ENCODE data around the gene LTK. TPM values are rescaled to one million over a fixed set of nuclear protein-coding genes. Genes with fewer than 3 reads are reported as not detected.

Gene LTK
- total RNA-seq, 1 experiment from 2014 or later, result not detected

GRCh38 chr15:41535544-41535943 lies 21.9 kb upstream of the LTK start:
- no peak for DNase-seq (ENCODE audit: low read depth, low spot score)
- H3K4me1 ChIP-seq (ENCODE audit: control insufficient read depth, insufficient read depth, low read length), result no peaks in the 10 kb centered on the region
- no peaks in the 10 kb centered on the region for H3K27me3 ChIP-seq (ENCODE audit: control insufficient read depth, insufficient read depth, low read length)
- H3K36me3 ChIP-seq (ENCODE audit: control insufficient read depth, insufficient read depth, low read length), result peaks cover 7% of the 10 kb centered on the region; the same call in 1 of the 2 replicates
- CTCF ChIA-PET, result no interaction called here
- H3K9me3 ChIP-seq (ENCODE audit: control insufficient read depth, insufficient read depth, low read depth, low read length), result no peaks in the 10 kb centered on the region
- POLR2A ChIA-PET, result no interaction called here
- H3K4me3 ChIP-seq (ENCODE audit: low read depth in 2 of 2, low read length in 2 of 2), result no peak overlapping the region
- intact Hi-C loops (cut with micrococcal nuclease; ENCODE audit: unreplicated experiment), result no loop called here
- BruUV-seq (replicated peaks), result TSS peak; percentile 20
- in situ Hi-C loops (cut with HindIII; ENCODE audit: low pct_unique_long_range_greater_than_20kb, low sequenced_read_pairs), result no loop called here
- no peak for ATAC-seq
- H3K27ac ChIP-seq (ENCODE audit: low read length), result no peak overlapping the region
- TF ChIP-seq, protein P1, sequence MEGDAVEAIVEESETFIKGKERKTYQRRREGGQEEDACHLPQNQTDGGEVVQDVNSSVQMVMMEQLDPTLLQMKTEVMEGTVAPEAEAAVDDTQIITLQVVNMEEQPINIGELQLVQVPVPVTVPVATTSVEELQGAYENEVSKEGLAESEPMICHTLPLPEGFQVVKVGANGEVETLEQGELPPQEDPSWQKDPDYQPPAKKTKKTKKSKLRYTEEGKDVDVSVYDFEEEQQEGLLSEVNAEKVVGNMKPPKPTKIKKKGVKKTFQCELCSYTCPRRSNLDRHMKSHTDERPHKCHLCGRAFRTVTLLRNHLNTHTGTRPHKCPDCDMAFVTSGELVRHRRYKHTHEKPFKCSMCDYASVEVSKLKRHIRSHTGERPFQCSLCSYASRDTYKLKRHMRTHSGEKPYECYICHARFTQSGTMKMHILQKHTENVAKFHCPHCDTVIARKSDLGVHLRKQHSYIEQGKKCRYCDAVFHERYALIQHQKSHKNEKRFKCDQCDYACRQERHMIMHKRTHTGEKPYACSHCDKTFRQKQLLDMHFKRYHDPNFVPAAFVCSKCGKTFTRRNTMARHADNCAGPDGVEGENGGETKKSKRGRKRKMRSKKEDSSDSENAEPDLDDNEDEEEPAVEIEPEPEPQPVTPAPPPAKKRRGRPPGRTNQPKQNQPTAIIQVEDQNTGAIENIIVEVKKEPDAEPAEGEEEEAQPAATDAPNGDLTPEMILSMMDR (IDR thresholded peaks at IDR 0.05), result no peak

DNA sequence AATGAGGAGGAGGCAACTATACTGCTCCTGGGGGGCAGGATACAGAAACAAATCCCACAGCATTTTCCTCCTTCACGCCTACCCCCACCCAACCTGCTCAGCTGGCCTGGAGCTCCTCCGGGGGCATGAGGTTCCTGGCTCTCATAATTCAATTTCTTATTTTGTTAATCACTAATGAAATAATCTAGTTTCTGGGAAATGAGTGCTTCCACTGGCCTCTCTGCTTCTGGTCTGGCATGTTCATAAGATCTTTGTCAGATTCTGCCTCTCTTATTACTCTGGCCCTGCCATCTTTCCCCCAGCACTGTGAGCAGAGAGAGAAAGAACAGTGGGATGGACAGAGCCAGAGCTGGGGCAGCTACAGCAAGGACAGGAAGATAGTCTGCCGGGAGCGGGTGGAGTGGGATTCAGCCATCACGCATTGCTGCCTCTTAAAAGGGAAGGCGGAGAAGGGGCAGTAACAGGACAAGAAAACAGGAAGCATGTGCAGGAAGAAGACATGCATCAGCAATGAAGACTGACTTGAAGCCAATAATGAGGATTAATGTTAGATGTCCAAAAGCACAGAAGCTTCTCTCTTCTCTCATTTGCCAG lies 16.8 kb upstream of the LTK start:
- H3K36me3 ChIP-seq (ENCODE audit: control insufficient read depth, insufficient read depth, low read length), result peaks cover 3% of the 10 kb centered on the region; the same call in 1 of the 2 replicates
- no peak overlapping the region for H3K4me3 ChIP-seq (ENCODE audit: low read depth in 2 of 2, low read length in 2 of 2)
- CTCF ChIA-PET, result no interaction called here
- H3K27ac ChIP-seq (ENCODE audit: low read length), result no peak overlapping the region
- ATAC-seq (no peak), DNase-seq (ENCODE audit: low read depth, low spot score) (no peak)
- no TSS peak for BruUV-seq (replicated peaks)
- TF ChIP-seq TCF7L2 (IDR thresholded peaks at IDR 0.05; ENCODE audit: low read depth, low read length) (no peak), POLR2AphosphoS5 (IDR thresholded peaks at IDR 0.05; ENCODE audit: low read depth, low read length) (no peak), SIN3A (IDR thresholded peaks at IDR 0.05; ENCODE audit: borderline replicate concordance, insufficient read depth, low read depth, low read length) (no peak), REST (IDR thresholded peaks at IDR 0.05; ENCODE audit: insufficient read depth in 1 of 2, low read depth in 2 of 2, low read length in 1 of 2) (no peak)
- TF ChIP-seq, protein P1 (IDR thresholded peaks at IDR 0.05), result no peak
- H3K4me1 ChIP-seq (ENCODE audit: control insufficient read depth, insufficient read depth, low read length), result no peaks in the 10 kb centered on the region
- intact Hi-C loops (cut with micrococcal nuclease; ENCODE audit: unreplicated experiment) (no loop called here), in situ Hi-C loops (cut with HindIII; ENCODE audit: low pct_unique_long_range_greater_than_20kb, low sequenced_read_pairs) (no loop called here)
- no peaks in the 10 kb centered on the region for H3K27me3 ChIP-seq (ENCODE audit: control insufficient read depth, insufficient read depth, low read length)
- no peaks in the 10 kb centered on the region for H3K9me3 ChIP-seq (ENCODE audit: control insufficient read depth, insufficient read depth, low read depth, low read length)
- POLR2A ChIA-PET, result no interaction called here
